ENCODE data around the gene INF2.

Gene INF2

DNA sequence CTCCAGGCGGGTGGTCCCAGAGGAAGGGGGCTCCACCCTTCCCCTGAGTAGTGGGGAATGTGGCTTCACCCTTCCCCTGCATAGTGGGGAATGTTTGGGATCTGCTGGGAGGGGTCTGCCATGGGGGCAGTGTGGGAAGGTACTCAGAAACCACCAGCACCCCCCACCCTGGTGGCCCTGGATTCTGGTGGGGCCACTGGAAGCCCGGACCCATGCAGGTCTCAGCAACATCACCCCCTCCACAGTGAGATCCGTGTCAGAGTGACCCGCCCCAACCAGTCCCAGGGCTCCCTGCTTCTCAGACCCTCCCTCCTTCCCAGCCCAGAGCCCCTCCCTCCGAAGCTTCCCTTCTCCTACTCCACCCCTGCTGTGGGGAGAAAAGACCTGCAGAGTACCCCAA lies 30.3 kb upstream of the INF2 start:
- no peaks in the 10 kb centered on the region for H3K36me3 ChIP-seq (replicated peaks; ENCODE audit: insufficient read depth, low read length)
- no peaks in the 10 kb centered on the region for H3K9me2 ChIP-seq (replicated peaks; ENCODE audit: insufficient read depth, low read length)
- H3K9ac ChIP-seq (ENCODE audit: low read length), result no peak overlapping the region
- H4K20me1 ChIP-seq (ENCODE audit: insufficient read depth, low read length), result no peaks in the 10 kb centered on the region
- no peaks in the 10 kb centered on the region for H3K79me2 ChIP-seq (ENCODE audit: low read length)
- no peak overlapping the region for H3K4me3 ChIP-seq (ENCODE audit: low read length)
- H3K9me3 ChIP-seq (replicated peaks; ENCODE audit: insufficient read depth, low read length), result no peaks in the 10 kb centered on the region
- H3K4me2 ChIP-seq (ENCODE audit: low read depth, low read length), result no peak overlapping the region
- H3F3A ChIP-seq (ENCODE audit: insufficient read depth, low read length), result no peaks in the 10 kb centered on the region
- H3K4me1 ChIP-seq (ENCODE audit: low read length), result no peaks in the 10 kb centered on the region
- TF ChIP-seq, protein P1, sequence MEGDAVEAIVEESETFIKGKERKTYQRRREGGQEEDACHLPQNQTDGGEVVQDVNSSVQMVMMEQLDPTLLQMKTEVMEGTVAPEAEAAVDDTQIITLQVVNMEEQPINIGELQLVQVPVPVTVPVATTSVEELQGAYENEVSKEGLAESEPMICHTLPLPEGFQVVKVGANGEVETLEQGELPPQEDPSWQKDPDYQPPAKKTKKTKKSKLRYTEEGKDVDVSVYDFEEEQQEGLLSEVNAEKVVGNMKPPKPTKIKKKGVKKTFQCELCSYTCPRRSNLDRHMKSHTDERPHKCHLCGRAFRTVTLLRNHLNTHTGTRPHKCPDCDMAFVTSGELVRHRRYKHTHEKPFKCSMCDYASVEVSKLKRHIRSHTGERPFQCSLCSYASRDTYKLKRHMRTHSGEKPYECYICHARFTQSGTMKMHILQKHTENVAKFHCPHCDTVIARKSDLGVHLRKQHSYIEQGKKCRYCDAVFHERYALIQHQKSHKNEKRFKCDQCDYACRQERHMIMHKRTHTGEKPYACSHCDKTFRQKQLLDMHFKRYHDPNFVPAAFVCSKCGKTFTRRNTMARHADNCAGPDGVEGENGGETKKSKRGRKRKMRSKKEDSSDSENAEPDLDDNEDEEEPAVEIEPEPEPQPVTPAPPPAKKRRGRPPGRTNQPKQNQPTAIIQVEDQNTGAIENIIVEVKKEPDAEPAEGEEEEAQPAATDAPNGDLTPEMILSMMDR (IDR thresholded peaks at IDR 0.05; ENCODE audit: low read length), result no peak
- no peak for TF ChIP-seq EZH2 (optimal IDR thresholded peaks at IDR 0.05; ENCODE audit: low read depth, low read length)
- TF ChIP-seq EZH2phosphoT487 (IDR thresholded peaks at IDR 0.05; ENCODE audit: low read length), result no peak
- H3K27me3 ChIP-seq (replicated peaks; ENCODE audit: insufficient read depth, low read length), result peaks cover 55% of the 10 kb centered on the region
- DNase-seq, result no peak
- H3K27ac ChIP-seq (ENCODE audit: low read length), result no peak overlapping the region
- H2AFZ ChIP-seq (ENCODE audit: low read length), result no peak overlapping the region

DNA sequence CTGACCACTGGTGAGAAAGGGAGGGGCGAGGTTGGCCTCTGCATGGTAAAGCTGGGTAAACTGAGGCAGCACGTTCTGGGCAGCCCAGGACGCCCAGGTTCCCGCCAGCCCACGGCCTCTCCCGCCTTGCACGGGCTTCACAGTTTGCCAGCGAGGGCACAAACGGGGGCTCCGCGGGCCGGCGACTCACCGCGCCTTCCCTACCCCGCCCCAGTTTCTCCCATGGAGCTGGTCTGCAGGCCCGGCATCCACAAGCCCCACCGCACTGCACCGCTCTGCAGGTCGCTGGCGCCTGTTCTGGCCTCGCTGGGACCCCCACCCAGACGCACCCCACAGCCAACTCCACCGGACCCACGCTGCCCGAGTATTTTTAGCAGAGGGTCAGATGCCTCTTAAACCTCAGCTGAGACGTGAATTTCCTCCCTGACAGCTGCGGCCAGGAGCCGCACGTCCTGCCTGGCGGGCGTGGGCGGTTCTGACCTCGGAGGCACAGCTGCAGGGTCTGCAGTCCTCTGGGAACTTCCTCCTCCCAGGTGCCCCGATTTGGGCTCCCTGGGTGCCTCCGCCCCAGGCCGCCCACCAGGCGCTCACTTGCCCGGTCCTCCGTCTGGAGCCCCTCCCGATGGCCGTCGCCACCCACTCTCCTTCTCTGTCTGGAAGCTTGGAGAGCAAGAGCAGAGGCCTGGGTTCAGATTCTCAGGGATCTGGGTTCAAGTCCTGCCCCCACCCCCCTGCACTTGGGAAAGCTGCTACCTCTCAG lies 29.5 kb upstream of the INF2 start:
- Histone ChIP-seq H3F3A (ENCODE audit: insufficient read depth, low read length) (no peaks in the 10 kb centered on the region), H3K36me3 (replicated peaks; ENCODE audit: insufficient read depth, low read length) (no peaks in the 10 kb centered on the region), H3K9me3 (replicated peaks; ENCODE audit: insufficient read depth, low read length) (no peaks in the 10 kb centered on the region), H3K4me3 (ENCODE audit: low read length) (no peak overlapping the region), H4K20me1 (ENCODE audit: insufficient read depth, low read length) (no peaks in the 10 kb centered on the region), H3K79me2 (ENCODE audit: low read length) (no peaks in the 10 kb centered on the region), H3K9me2 (replicated peaks; ENCODE audit: insufficient read depth, low read length) (no peaks in the 10 kb centered on the region), H2AFZ (ENCODE audit: low read length) (no peak overlapping the region), H3K27ac (ENCODE audit: low read length) (no peak overlapping the region), H3K27me3 (replicated peaks; ENCODE audit: insufficient read depth, low read length) (peaks cover 62% of the 10 kb centered on the region), H3K9ac (ENCODE audit: low read length) (no peak overlapping the region), H3K4me1 (ENCODE audit: low read length) (no peaks in the 10 kb centered on the region), H3K4me2 (ENCODE audit: low read depth, low read length) (no peak overlapping the region)
- DNase-seq, result no peak
- TF ChIP-seq EZH2phosphoT487 (IDR thresholded peaks at IDR 0.05; ENCODE audit: low read length) (no peak), EZH2 (optimal IDR thresholded peaks at IDR 0.05; ENCODE audit: low read depth, low read length) (no peak)
- TF ChIP-seq, protein P1 (IDR thresholded peaks at IDR 0.05; ENCODE audit: low read length), result no peak

DNA sequence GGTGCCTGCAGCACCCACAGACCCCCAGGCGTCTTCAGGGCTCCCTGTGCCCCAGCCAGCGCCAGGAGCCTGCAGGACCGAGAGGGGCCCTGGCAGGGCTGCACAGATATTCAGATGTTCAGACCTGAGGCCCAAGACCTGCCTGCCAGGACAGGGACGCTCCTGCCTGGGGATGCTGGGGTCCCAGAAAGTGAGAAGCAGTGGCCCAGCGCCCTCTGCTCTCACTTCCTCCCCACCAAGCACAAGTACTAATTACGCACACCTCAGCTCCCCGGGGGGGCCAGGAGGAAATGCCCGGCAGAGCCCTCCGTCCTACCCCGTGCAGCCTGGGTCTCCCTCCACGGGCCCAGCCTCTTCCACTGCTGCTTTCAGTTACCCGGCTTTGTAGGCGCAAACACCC lies 28.8 kb upstream of the INF2 start:
- H4K20me1 ChIP-seq (ENCODE audit: insufficient read depth, low read length), result no peaks in the 10 kb centered on the region
- H3K79me2 ChIP-seq (ENCODE audit: low read length), result no peaks in the 10 kb centered on the region
- H3K27me3 ChIP-seq (replicated peaks; ENCODE audit: insufficient read depth, low read length), result peaks cover 58% of the 10 kb centered on the region
- H3K9ac ChIP-seq (ENCODE audit: low read length), result no peak overlapping the region
- H3F3A ChIP-seq (ENCODE audit: insufficient read depth, low read length), result no peaks in the 10 kb centered on the region
- H3K9me3 ChIP-seq (replicated peaks; ENCODE audit: insufficient read depth, low read length), result no peaks in the 10 kb centered on the region
- DNase-seq, result no peak
- H2AFZ ChIP-seq (ENCODE audit: low read length), result no peak overlapping the region
- H3K4me3 ChIP-seq (ENCODE audit: low read length), result no peak overlapping the region
- H3K36me3 ChIP-seq (replicated peaks; ENCODE audit: insufficient read depth, low read length), result no peaks in the 10 kb centered on the region
- no peak overlapping the region for H3K27ac ChIP-seq (ENCODE audit: low read length)
- no peak overlapping the region for H3K4me2 ChIP-seq (ENCODE audit: low read depth, low read length)
- no peaks in the 10 kb centered on the region for H3K9me2 ChIP-seq (replicated peaks; ENCODE audit: insufficient read depth, low read length)
- no peaks in the 10 kb centered on the region for H3K4me1 ChIP-seq (ENCODE audit: low read length)
- TF ChIP-seq EZH2phosphoT487 (IDR thresholded peaks at IDR 0.05; ENCODE audit: low read length) (no peak), EZH2 (optimal IDR thresholded peaks at IDR 0.05; ENCODE audit: low read depth, low read length) (no peak)
- TF ChIP-seq, protein P1 (IDR thresholded peaks at IDR 0.05; ENCODE audit: low read length), result no peak

All from MM.1S (cell line).